GM10847 (cell line): ENCODE results near the gene PDCD2L.
A peak's percentile ranks its signal among the peaks of the same experiment; 100 is the strongest.

Source experiments
- POLR2A ChIP-seq: IDR thresholded peaks from 2 replicates; pipeline ENCODE4 v1.6.1; 2011; ENCODE audit not compliant: insufficient read length; ENCODE audit errors: extremely low read depth

Gene PDCD2L, protein sequence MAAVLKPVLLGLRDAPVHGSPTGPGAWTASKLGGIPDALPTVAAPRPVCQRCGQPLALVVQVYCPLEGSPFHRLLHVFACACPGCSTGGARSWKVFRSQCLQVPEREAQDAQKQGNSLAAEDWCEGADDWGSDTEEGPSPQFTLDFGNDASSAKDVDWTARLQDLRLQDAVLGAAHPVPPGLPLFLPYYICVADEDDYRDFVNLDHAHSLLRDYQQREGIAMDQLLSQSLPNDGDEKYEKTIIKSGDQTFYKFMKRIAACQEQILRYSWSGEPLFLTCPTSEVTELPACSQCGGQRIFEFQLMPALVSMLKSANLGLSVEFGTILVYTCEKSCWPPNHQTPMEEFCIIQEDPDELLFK

GRCh38 chr19:34404109-34404909 is at the start of gene PDCD2L:
Gene PDCD2L (plus strand): TSS chr19:34404399. CDS start chr19:34404431, 32 bp downstream.
- peak; percentile 82 for TF ChIP-seq POLR2A

GRCh38 chr19:34355201-34355600 is 49.0 kb upstream of the PDCD2L start:
- no peak for TF ChIP-seq POLR2A

DNA sequence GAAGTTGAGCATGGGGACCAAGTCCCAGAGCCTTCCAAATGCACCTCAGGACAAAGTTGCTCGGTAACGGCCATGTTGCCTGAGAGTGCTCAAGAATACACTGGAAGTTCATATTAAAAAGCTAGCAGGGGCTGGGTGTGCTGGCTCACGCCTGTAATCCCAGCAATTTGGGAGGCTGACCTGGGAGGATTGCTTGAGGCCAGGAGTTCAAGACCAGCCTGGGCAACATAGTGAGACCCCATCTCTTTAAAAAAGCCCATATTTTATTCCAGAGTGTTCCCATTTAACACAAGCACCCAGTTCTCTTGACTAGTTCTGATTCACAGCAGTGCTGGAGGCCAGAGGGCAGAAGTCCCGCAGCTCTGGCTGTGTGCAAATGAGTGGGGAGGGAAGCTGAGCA is 47.3 kb upstream of the PDCD2L start:
- TF ChIP-seq POLR2A, result no peak

- no peak for TF ChIP-seq POLR2A
Measured at GRCh38 chr19:34357431-34357830, 46.8 kb upstream of the PDCD2L start.

DNA sequence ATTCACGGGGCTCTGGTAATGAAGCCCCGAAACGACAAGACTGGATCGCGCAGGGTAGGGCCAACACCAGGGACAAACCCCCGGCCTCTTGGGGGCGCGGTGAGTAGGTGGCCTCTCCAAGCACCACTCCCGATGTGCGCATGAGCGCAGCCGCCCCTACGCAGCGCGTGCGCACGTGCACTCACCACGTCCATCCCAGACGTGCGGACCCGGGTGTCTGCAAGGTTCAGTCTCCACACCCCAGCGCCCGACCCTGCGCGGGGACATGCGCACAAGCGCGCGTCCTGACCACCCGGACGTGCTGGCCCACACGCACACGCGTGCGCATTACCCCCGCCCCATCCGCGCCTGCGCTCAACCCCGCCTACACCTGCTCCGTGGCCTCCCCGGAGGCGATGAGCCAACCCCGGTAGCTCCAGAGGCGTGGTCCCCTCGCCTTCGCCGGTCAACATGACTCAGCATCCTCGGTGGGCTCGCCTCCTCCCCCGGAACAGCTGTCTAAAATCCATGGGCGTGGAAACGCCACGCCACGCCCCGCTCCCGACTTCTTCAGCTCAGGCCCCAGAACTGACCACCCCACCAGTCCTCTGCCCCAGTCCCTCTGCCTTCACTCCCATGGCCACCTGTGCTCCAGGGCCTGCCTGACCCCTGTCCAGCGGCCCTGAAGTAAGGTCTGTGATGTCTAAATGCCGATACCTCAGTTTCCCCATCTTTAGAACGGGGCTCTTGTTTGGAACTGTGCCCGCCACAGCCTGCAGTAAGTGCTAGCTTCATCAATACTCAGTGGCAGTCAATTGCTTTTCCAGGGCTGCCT is 44.9 kb upstream of the PDCD2L start:
- peak; percentile 50 for TF ChIP-seq POLR2A

DNA sequence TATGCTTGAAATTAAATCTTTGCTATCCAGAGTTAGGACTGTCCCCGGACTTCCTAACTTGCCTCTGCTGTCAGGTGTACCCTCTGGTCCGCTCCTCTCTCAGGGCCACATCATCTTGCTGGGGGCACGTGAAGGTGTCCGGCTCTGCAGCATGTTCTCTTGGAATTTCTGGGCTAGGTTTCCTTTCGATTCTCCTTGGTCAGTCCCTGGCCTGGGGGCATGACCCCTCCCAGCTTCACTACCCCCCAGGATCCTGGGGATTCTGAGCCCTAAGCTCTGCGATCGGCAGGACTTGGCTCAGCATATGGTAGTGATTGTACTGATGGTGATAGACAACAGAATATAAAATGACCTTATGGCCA is 44.3 kb upstream of the PDCD2L start:
- TF ChIP-seq POLR2A, result no peak

DNA sequence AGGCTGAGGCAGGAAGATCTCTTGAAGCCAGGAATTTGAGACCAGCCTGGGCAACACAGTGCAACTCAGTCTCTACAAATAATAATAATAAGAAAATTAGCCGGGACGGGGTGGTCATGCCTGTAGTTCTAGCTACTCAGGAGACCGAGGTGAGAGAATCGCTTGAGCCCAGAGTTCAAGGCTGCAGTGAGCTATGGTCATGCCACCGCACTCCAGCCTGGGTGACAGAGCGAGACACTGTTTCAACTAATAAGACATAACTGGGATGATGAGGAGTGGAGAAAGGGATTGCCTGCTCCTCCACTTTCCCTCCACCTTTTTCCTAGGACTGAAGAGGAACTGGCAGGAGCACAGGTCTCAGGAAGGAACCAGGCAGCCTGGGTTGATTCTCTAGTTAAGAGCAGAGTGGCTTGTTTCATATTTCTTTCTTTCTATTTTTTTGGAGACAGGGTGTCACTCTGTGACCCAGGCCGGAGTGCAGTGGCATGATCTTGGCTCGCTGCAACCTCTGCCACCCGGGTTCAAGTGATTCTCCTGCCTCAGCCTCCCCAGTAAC is 43.8 kb upstream of the PDCD2L start:
- TF ChIP-seq POLR2A, result no peak

- no peak for TF ChIP-seq POLR2A
Measured at GRCh38 chr19:34362679-34363069, 41.5 kb upstream of the PDCD2L start.

- TF ChIP-seq POLR2A, result no peak
Measured at GRCh38 chr19:34363094-34363493, 41.1 kb upstream of the PDCD2L start.

DNA sequence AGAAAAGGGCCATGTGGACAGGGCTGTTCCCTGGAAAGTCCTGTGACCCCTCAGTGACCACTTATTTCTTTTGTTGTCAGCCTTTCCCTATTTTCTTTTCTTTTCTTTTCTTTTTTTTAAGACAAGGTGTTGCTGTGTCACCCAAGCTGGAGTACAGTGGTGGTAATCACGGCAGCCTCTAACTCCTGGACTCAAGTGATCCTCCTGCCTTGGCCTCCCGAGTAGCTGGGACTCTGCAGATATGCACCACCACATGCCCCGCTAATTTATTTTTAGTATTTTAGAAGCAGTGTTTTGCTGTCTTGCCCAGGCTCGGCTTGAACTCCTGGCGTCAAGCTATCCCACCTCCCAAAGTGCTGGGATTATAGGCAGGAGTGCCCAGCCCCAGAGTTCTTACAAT is 40.3 kb upstream of the PDCD2L start:
- TF ChIP-seq POLR2A, result no peak

GRCh38 chr19:34364462-34364829 is 39.8 kb upstream of the PDCD2L start:
- no peak for TF ChIP-seq POLR2A

GRCh38 chr19:34364830-34365462 is 39.3 kb upstream of the PDCD2L start, which contains the start of gene GPI:
Gene GPI (plus strand): TSS chr19:34365196. CDS start chr19:34365267, 71 bp downstream.
- TF ChIP-seq POLR2A, result peak; percentile 77

- TF ChIP-seq POLR2A, result no peak
Measured at GRCh38 chr19:34365463-34366401, 38.5 kb upstream of the PDCD2L start.
